ENCODE results near the gene BPIFB6.

Gene BPIFB6

GRCh38 chr20:33016581-33017109 lies 14.8 kb upstream of the BPIFB6 start:
- DNase-seq: no peak

- no peak for DNase-seq
These were observed 13.9 kb upstream of the BPIFB6 start for GRCh38 chr20:33017542-33017941.

- no peak for DNase-seq
These were observed 13.1 kb upstream of the BPIFB6 start for GRCh38 chr20:33018169-33018931.

GRCh38 chr20:33019465-33020277 lies 11.8 kb upstream of the BPIFB6 start:
- no peak for DNase-seq

GRCh38 chr20:33020278-33021161 lies 10.9 kb upstream of the BPIFB6 start:
- no peak for DNase-seq

- DNase-seq: no peak
These were observed 9.6 kb upstream of the BPIFB6 start for GRCh38 chr20:33021879-33022278.

GRCh38 chr20:33022289-33022688 lies 9.2 kb upstream of the BPIFB6 start:
- DNase-seq: peak; percentile 72

- no peak for DNase-seq
These were observed 8.6 kb upstream of the BPIFB6 start for GRCh38 chr20:33022694-33023438.

- no peak for DNase-seq
These were observed 7.8 kb upstream of the BPIFB6 start for GRCh38 chr20:33023439-33024242.

GRCh38 chr20:33024243-33024560 lies 7.2 kb upstream of the BPIFB6 start:
- no peak for DNase-seq

- DNase-seq: no peak
These were observed 6.7 kb upstream of the BPIFB6 start for GRCh38 chr20:33024609-33025317.

GRCh38 chr20:33025318-33025876 lies 6.1 kb upstream of the BPIFB6 start:
- DNase-seq: no peak

- DNase-seq: no peak
These were observed 5.2 kb upstream of the BPIFB6 start for GRCh38 chr20:33026072-33026778.

- DNase-seq: no peak
These were observed 4.4 kb upstream of the BPIFB6 start for GRCh38 chr20:33026779-33027759.

- DNase-seq: no peak
These were observed 3.4 kb upstream of the BPIFB6 start for GRCh38 chr20:33027769-33028751.

- DNase-seq: no peak
These were observed 2.6 kb upstream of the BPIFB6 start for GRCh38 chr20:33028875-33029274.

GRCh38 chr20:33030076-33030475 lies 1.4 kb upstream of the BPIFB6 start:
- DNase-seq: no peak

Data from inflammatory macrophage treated with lipopolysaccharide for 4 hours (primary cell).